ENCODE data around the gene HNRNPM.

Gene HNRNPM

DNA sequence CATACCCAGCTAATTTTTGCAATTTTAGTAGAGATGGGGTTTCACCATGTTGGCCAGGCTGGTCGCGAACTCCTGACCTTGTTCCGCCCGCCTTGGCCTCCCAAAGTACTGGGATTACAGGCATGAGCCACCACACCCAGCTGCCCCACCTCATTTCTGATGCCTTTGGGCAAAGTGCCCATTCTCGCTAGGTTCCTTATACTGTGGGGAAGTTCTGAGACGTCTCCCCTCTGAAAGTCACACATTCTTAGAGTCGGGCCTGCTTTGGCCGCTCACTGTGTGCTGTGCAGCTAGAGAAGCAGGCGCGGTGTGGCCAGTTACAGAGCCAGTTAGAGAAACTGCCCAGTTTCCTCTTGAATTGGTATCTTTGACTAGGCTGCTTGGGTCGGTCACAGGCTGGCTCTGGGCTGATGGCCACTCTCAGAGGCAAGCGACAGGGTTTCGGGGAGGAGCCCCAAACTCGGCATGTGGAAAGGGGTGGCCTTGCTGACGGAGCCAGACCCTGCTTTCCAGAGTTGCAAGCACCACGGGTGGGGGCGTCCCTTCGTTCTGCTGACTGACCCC lies 39.6 kb downstream of the HNRNPM start:
- in situ Hi-C loops (cut with HindIII; ENCODE audit: low sequenced_read_pairs), result no loop called here

GRCh38 chr19:8485561-8486371 lies 41.0 kb downstream of the HNRNPM start:
- in situ Hi-C loops (cut with HindIII; ENCODE audit: low sequenced_read_pairs), result no loop called here

DNA sequence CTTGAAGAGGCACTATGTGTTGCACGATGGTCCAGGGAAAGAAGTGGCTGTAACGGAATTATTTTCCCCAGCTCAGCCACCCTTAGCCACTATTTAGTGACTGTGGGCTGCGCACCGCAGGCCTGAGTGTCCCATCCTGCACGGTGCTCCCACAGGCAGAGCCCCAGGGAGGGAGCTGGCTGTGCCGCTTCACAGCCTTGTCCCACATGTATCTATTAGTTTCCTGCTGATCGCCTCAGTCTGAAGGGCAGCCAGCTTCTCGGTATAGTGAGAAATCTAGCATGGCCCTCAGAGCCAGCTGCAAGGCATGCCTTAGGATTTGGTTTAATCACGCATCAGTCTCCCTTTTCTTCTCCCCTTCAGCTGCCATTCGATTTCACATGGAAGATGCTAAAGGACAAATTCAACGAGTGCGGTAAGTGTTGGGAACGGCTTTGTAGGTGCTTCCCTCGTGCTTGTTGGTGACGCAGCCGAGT lies 41.9 kb downstream of the HNRNPM start:
- in situ Hi-C loops (cut with HindIII; ENCODE audit: low sequenced_read_pairs), result no loop called here

GRCh38 chr19:8487137-8487851 lies 42.5 kb downstream of the HNRNPM start:
- in situ Hi-C loops (cut with HindIII; ENCODE audit: low sequenced_read_pairs), result no loop called here

GRCh38 chr19:8488365-8488764 lies 43.6 kb downstream of the HNRNPM start:
- in situ Hi-C loops (cut with HindIII; ENCODE audit: low sequenced_read_pairs), result no loop called here

DNA sequence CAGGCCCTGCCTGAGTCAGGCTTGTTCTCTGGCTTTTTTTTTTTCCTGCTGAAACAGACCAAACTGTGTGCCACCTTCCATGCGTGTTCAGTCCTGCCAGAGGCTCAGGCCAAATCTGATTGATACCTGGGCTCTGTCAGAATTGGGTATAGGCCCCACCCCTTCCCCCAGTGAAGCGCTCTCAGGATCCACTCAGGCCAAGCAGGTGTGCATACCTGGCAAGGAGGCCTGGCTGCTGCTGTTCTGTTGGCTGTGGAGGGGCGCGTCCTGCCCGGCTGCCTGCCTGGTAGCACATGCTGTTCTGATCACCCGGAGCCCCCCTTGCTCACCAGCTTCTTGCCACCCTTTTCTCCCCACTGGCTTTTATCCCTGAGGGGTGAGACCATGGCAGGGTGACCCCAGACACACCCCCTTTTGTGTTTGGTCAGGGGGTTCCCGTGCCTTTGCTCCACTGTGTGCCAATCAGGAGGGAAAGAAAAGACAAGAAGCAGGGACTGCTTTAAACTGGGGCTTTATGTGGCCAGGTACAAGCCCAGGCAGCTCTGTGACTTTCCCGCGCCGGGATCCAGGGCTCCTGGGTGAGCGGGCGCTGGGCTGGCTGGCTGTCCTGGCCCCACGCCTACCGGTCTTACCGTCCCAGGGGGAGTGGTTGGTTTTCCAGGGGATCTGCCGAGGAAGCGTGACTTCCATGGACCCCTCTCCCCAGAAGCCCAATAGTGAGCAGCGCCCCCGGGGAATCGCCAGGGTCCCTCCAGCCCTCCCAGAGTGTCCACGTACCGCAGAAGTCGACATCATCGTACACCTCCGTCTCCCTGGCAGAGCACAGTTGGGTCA lies 45.0 kb downstream of the HNRNPM start:
- in situ Hi-C loops (cut with HindIII; ENCODE audit: low sequenced_read_pairs), result no loop called here

- in situ Hi-C loops (cut with HindIII; ENCODE audit: low sequenced_read_pairs), result no loop called here
Measured at GRCh38 chr19:8490395-8490760, 45.6 kb downstream of the HNRNPM start.

GRCh38 chr19:8490873-8491272 lies 46.1 kb downstream of the HNRNPM start:
- in situ Hi-C loops (cut with HindIII; ENCODE audit: low sequenced_read_pairs), result no loop called here

DNA sequence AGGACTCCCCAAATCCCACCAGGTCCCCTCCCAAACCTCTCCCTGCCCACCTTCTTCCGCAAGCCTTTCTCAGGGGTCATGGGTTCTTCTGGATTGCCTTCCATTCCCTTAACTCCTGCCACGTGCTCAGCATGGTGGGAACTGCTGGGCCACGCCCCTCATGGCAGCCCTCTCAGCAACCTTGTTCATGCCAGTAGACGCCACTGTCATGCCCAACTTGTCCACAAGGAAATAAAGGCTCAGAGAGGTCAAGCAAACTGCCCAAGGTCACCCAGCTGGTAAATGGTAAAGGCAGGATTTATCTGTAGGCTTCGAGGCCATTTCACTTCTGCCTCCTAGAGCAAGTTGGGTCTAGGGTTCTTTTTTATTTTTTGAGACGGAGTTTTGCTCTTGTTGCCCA lies 46.8 kb downstream of the HNRNPM start:
- in situ Hi-C loops (cut with HindIII; ENCODE audit: low sequenced_read_pairs), result no loop called here

DNA sequence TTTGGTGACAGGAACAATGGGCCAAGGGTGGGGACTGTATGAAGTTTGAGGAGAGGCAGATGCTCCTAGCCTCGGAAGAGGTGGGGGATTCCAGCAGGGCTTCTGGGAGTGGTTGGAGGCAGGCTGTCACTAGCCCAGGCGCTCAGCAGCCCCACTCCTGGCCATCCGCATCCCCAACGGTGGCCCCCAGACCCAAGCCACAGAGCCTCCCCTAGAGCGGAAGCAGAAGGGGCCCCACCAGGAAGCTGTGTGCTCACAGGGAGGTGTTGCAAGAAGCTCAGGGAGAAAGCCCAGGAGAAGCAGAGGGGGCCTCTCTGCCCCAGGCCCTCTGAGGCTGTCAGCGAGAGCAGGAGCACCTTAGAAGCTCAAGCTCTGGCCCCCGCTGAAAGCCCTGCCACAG lies 49.4 kb downstream of the HNRNPM start:
- in situ Hi-C loops (cut with HindIII; ENCODE audit: low sequenced_read_pairs), result no loop called here

- in situ Hi-C loops (cut with HindIII; ENCODE audit: low sequenced_read_pairs), result no loop called here
Measured at GRCh38 chr19:8498295-8498694, 53.5 kb downstream of the HNRNPM start.

GRCh38 chr19:8499048-8499833 lies 54.5 kb downstream of the HNRNPM start:
- in situ Hi-C loops (cut with HindIII; ENCODE audit: low sequenced_read_pairs), result no loop called here

DNA sequence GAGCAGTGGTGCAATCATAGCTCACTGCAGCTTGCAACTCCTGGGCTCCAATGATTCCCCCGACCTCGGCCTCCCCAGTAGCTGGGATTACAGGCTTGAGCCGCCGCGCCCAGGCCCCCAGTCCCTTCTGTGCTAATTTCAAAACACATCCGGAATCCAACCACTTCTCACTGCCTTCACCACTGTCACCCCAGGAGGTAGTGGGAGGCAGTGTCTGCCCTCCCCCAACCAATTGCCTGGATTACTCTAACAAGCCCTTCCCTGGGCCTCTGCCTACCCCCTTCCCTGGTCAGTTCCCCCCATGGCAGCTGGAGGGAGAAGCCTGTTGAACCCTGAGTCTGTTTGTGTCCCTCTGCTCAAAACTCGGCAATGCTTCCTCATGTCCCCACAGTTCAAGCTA lies 55.4 kb downstream of the HNRNPM start:
- in situ Hi-C loops (cut with HindIII; ENCODE audit: low sequenced_read_pairs), result no loop called here

GRCh38 chr19:8501516-8501915 lies 56.7 kb downstream of the HNRNPM start:
- in situ Hi-C loops (cut with HindIII; ENCODE audit: low sequenced_read_pairs), result no loop called here

- in situ Hi-C loops (cut with HindIII; ENCODE audit: low sequenced_read_pairs), result no loop called here
Measured at GRCh38 chr19:8501981-8502380, 57.2 kb downstream of the HNRNPM start.

- in situ Hi-C loops (cut with HindIII; ENCODE audit: low sequenced_read_pairs), result no loop called here
Measured at GRCh38 chr19:8503510-8503909, 58.7 kb downstream of the HNRNPM start.

- in situ Hi-C loops (cut with HindIII; ENCODE audit: low sequenced_read_pairs), result no loop called here
Measured at GRCh38 chr19:8504171-8504570, 59.4 kb downstream of the HNRNPM start.

DNA sequence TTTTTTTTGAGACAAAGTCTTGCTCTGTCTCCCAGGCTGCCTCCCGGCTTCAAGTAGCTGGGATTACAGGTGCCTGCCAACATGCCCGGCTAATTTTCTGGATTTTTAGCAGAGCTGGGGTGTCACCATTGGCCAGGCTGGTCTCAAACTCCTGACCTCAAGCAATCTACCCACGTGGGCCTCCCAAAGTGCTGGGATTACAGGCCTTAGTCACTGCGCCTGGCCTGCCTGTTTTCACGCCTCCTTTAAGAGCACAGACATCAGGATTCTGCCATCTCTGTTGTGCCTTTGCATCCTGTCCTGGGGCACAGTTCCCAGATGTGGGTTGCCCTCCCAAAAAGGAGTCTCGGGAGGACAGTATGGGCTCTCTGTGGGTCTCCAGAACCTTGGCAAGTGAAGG lies 60.1 kb downstream of the HNRNPM start:
- in situ Hi-C loops (cut with HindIII; ENCODE audit: low sequenced_read_pairs), result no loop called here

DNA sequence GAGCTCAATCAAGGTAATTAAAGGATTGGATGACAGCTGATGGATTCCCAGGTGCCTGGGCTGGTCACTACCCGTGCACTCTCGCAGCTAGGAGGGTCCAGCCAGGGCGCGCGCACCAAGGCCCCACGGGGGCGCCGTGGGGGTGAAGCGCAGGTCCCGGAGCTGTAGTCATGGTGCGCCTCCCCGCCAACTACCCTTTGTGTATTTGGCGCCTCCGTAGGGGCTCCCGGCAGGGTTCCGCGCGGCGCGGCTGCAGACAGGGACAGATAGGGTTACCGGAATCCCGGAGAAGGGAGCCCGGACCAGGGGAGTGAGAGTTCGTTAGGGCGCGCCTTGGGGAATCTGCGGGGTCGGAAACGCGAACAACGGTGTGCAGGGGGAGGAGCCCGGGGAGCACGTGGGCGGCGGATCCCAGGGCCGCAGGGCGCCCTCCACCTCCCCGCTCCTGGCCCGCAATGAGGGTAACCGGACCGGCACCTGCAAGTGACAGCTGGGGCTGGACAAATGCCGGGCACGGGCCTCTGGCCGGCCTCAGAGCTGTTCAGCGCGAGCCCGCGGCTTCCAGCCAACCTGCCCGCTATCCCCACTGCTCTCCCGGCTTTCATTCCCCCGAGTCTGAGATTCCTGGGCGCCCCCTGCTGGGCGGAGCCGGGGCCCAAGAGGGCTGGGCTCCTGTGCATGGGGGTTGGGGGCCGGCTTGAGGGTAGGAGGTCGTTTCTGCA lies 61.1 kb downstream of the HNRNPM start:
- in situ Hi-C loops (cut with HindIII; ENCODE audit: low sequenced_read_pairs), result no loop called here
